NCI-H510A treated with DMSO at 0.1 percent for 48 hours (cell line): ENCODE data around the gene RIN2.

Experiments used
- DNase-seq: peaks from one replicate; lab custom pipeline; 2025; lab: John Stamatoyannopoulos, UW

Gene RIN2

GRCh38 chr20:19767070-19767469, 9.0 kb downstream of the RIN2 start:
- no peak for DNase-seq

- no peak for DNase-seq
Observed at GRCh38 chr20:19768325-19768842, 10.3 kb downstream of the RIN2 start.

DNA sequence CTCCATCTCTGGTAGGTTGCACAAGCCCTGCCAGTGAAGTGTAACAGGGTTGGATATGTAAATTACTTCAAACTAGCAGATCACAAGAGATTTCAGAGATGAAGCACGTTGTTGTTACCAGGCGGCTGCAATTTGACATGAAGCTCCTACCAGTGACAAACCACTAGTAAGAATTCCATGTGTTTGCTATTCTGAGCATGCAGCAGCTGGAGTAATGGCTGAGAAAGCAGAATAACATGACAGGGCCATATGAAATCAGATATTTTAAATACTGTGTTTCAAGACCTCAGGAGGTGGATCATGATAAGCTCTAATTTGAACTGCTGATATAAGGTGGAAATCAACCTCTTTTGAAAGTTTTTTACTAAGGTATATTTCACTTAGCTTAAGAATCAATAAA, 11.4 kb downstream of the RIN2 start:
- no peak for DNase-seq

GRCh38 chr20:19770375-19770774, 12.3 kb downstream of the RIN2 start:
- no peak for DNase-seq

- no peak for DNase-seq
Observed at GRCh38 chr20:19771031-19771430, 13.0 kb downstream of the RIN2 start.

DNA sequence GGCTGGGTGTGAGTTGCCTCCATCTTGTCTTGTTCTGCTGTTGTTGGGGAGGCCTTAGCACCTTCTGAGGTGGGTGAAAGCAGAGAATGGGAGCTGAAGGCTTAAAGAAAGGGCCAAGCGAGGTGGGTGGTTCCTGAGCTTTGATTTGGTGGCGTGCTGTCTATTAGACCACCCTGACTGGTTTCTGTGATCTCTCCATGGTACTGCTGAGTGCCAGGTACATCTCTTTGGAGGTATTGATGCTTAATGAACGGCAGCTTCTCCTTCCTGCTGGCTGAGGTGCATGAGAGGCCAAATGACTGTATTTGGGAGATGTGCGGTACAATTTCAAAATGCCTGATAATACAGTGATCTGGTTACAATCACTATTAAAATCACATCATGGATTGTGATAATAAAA, 15.4 kb downstream of the RIN2 start:
- no peak for DNase-seq

GRCh38 chr20:19774135-19774933, 16.3 kb downstream of the RIN2 start:
- no peak for DNase-seq

DNA sequence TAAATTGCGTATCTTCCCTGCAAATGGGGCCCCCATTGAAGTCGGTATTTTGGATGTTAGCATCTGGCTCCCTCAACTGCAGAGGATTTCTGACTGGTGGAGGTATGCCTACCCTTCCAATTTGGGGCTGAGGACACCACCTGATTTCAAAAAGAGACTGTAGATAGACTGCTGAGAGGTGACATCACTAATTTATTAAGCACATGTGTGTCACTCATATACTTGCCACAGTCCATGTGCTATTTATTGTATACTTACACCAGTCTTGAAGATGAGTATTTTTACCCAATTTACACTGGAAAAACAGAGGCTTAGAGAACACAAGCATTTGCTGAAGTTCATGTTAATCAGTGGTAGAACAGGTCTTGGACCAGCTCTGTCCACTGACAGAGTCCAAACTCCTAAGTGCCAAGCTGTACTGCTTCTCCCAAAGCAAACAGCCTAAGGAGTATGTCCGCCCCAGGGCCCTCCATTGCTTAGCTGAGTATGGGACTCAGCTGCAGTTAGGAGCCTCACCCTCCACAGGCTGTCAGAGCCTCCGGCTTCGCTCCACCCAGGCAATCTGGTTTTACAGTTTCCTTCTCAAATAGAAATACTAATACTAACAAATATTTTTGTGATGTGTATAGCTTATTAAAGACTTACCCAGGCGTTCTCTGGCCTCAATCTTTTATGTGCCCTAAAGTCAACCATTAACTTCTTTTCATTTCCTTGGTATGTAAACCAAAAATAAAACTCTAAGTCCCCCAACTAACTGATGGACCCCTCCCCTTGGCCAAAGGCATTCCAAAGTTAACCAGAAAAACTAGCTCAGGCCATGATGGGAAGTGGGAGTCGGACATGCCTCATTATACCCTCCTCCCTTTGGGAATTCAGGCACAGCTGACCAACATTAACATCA, 17.5 kb downstream of the RIN2 start:
- DNase-seq, result no peak

DNA sequence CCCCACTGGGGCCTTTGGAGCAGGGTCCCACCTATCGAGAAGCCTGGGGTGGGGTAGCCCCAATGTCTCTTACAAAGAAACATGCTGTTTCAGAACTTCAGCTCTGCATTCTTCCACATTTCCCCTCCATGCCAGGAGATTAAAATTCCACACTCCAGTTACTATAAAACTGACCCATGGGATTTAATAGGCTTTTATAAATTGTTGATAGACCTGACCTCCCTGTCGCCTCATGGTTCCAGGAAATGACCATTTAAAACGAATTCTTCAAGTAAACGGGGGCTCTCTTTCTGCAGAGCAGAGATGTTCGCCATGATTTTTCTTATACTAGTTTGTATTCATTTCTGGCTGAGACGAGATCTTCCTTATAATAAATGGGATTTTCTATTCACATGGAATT, 19.3 kb downstream of the RIN2 start:
- no peak for DNase-seq

GRCh38 chr20:19777981-19778380, 19.9 kb downstream of the RIN2 start:
- DNase-seq, result no peak

DNA sequence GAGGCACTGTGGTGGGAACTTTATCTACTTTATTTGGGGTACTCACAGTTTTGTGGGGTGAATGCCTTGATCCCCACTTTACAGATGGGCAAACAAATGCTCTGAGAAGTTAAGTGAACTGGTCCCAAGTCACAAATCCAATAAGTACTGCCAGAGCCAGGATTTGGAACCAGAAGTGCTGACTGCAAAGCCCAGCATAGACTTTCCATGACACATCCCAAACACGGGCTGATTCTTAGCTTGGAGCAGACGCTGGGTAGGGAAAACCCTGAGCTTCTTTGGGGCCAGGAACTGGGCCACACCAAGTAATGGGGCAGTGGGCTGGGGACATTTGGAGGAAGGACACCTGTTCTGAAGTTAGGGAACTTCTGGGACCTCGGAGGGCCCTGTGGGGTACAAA, 20.3 kb downstream of the RIN2 start:
- DNase-seq, result no peak

- DNase-seq, result no peak
Observed at GRCh38 chr20:19779634-19780033, 21.6 kb downstream of the RIN2 start.

DNA sequence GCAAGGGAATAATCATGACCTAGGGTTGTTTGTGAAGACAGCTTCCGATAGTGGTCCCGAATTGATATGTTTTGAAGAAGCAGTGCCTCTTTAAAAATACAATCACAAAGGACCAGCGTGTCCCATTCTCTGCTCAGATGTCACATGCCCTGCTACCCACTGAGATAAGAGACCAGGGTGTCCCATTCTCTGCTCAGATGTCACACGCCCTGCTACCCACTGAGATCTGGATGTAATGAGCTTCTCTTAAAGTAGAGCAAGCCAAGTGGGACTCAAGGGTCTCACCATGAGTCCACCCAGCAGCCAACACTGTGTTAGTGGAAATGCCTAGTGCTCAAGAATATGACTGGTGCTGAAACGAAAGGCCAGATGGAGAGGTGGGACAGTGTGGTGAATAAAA, 22.2 kb downstream of the RIN2 start:
- no peak for DNase-seq

DNA sequence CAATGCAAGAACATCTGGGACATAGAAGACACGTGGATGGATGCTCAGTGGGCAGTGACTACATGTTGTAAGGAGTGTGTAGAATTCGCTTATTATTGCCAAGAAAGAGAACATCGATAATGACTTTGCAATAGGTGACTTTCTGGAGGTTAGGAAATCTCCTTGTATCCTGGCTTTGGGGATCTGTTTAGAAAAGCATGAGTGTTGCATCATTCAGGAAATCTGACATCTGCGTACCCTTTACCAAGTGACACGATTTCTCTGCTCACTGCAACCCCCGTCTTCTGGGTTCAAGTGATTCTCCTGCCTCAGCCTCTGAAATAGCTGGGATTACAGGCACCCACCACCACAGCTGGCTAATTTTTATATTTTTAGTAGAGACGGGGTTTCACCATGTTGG, 23.2 kb downstream of the RIN2 start:
- no peak for DNase-seq

DNA sequence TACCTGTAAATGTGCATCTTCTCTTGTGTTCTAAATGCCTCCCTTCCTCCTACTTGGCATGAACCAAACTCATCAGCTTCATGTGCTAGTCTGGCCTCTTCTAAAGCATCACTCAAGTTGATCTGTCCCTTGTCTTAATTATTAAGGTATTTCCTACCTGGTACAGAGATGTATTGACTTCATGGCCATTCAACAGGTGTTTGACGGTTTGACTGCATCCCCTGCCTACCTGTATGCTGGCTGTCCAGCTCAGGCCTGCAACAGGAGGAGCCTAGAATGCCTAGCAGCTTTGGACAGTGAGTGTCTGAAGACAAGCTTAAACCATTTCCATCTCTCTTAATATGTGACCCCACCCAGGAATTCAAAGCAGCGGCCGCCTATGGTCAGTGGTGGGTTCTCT, 24.6 kb downstream of the RIN2 start:
- DNase-seq, result no peak

GRCh38 chr20:19783966-19784401, 25.9 kb downstream of the RIN2 start:
- no peak for DNase-seq

GRCh38 chr20:19784511-19785172, 26.6 kb downstream of the RIN2 start:
- peak; percentile 97 for DNase-seq

DNA sequence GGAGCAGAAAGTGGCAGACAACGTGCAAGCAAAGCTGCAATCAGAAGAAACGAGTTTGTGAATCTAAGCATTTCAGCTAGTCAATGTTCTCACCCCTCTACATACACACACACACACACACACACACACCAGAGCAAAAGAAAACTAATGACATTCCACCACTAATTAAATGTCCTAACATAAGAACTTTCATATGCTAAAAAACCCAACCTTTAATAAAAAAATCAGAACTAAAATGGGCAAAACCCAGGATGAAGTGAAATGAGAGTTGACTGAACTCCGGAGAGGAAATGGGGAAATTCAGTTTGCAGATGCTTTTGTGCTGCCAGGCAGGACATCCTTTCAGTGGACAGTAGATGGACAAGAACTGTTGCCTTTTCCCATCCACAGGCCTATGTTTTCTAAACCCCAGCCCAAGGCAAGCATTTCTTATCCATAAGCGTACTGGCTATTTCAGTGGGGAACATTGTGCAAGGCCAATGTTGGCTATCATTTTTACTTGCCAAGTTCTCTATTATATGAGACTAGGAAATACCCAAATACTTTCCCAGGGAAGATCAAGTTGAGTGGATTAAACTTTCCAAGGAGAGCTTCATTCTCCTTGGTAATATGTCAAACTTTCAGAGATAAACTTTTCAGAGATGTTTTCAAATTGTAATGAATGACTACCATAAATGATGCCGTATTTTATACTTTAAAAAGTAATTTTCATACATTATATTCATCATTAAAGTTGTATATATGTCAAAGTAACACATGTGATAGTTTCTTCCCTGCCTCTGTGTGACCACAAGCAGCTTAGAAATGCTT, 27.3 kb downstream of the RIN2 start:
- no peak for DNase-seq

DNA sequence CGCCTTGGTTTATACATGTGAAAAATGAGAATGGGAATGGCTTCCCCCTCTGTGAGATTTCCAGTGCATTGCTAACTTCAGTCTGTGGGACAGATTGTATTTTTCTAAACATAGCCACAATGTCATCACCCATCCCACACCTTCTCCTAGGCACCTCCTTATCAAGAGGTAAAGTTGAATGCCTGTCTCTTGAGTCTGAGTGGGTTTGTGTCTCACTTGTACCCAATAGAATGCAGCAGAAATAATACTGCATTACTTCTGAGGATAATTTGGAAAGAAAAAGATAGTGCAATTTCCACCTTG, 27.9 kb downstream of the RIN2 start:
- no peak for DNase-seq

DNA sequence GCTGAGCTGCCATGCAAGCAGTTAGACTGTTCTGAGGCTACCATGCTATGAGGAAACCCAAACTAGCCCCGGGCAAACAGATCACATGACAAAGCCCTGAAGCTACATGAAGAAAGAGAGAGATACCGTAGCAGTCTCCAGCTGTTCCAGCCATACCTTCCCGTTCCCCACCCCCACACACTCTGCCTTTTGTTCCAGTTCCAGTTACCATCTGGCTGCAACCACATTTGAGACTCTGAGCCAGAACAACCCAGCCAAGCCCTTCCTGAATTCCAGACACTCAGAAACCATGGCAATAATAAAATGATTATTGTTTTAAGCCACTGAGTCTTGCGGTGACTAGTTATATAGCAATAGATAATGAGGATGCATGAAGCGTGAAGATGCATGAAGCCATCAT, 28.3 kb downstream of the RIN2 start:
- DNase-seq, result peak; percentile 36

- DNase-seq, result no peak
Observed at GRCh38 chr20:19787366-19787765, 29.3 kb downstream of the RIN2 start.

- no peak for DNase-seq
Observed at GRCh38 chr20:19789009-19789408, 31.0 kb downstream of the RIN2 start.
